NOMO-1 treated with DMSO at 0.1 percent for 48 hours (cell line): ENCODE results near the gene UBL4A.

Source experiments
- DNase-seq: peaks from one replicate; lab custom pipeline; 2025; ENCODE audit not compliant: unreplicated experiment; lab: John Stamatoyannopoulos, UW

The UBL4A gene

DNA sequence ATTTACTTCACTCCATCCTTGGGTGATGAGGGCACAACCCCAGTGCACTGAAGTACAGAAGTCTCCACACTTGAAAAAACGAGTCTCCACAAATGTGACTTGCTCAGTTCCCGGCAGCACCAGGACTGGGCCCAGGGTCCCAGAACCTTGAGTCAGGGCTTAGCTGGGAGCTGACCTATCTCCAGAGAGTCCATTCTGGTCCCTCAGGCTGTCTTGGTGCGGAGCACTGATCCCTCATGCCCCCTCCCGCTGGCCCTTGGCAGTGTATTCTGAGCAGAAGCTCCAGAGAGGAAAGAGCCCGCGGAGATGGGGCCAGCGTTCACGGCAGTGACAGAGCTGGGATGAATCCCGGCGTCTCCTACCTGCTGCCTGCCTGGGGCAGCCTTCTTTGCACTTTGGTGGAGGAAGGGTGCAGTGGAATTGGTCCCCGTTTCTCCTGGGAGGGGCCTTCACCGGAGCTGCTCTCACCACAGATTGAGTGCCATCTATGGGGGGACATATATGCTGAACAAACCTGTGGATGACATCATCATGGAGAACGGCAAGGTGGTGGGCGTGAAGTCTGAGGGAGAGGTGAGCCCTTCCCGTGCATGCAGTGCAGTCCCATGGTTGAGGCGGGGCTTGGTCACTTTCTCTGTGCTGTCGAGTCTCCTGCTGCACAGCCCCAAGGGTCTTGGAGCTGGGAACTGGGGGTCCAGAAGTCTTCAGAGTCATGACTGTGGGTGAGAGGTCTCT, 45.6 kb downstream of the UBL4A start:
- no peak for DNase-seq

DNA sequence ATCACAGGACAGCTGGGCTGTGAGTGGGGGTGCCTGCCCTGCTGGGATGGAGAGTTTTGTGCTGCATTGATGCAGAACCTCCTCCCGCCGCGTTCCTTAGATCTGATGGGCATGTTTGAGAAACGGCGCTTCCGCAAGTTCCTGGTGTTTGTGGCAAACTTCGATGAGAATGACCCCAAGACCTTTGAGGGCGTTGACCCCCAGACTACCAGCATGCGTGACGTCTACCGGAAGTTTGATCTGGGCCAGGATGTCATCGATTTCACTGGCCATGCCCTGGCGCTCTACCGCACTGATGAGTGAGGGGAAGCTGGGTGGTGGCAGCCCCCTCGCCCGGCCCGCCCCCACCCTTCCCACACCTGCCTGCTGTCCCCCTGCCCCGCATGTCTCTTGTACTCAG, 46.6 kb downstream of the UBL4A start:
- no peak for DNase-seq

GRCh38 chrX:154437971-154438893, 48.2 kb downstream of the UBL4A start:
- DNase-seq, result no peak

DNA sequence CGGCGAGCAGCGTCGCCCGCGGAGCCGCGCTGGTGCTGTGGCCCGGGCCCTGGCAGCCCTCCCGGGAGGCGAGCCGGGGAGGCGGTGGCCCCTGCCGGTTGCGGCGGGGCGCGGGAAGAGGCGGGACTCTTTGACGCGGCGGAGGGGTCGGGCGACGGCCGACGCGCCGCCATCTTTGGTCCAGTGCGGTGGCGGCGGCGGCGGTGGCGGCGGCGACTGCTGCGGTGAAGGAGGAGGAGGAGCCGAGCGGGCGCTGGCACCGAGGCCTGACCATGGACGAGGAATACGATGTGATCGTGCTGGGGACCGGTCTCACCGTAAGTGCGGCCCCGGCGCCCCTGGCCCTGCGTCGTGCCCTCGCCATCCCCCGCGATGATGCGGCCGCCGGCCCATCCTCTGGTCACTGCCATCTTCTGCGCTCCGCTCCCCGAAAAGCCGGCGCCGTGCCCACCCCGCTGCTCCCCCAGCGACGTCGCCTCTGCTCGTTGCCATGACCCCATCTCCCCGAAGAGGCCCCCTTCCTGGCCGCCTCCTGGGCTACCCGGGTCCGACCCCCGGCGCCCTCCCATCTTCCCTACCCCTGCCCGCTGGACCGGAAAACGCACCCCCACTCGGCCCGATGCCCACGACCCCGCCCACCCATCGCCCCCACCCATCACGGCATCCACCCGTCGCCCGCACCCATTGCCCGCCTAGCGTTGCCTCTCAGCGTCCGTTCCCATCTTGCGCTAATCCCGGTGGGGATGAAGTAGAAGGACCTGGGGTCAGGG, 49.2 kb downstream of the UBL4A start, which contains the start of gene GDI1:
Gene GDI1, plus strand, starts transcription at position 172 of the 770 bp plus-strand sequence. Its CDS starts 101 bp downstream, at position 273.
- no peak for DNase-seq

GRCh38 chrX:154436374-154436982, 49.9 kb downstream of the UBL4A start:
- no peak for DNase-seq

GRCh38 chrX:154435171-154435733, 51.2 kb downstream of the UBL4A start:
- DNase-seq, result no peak

DNA sequence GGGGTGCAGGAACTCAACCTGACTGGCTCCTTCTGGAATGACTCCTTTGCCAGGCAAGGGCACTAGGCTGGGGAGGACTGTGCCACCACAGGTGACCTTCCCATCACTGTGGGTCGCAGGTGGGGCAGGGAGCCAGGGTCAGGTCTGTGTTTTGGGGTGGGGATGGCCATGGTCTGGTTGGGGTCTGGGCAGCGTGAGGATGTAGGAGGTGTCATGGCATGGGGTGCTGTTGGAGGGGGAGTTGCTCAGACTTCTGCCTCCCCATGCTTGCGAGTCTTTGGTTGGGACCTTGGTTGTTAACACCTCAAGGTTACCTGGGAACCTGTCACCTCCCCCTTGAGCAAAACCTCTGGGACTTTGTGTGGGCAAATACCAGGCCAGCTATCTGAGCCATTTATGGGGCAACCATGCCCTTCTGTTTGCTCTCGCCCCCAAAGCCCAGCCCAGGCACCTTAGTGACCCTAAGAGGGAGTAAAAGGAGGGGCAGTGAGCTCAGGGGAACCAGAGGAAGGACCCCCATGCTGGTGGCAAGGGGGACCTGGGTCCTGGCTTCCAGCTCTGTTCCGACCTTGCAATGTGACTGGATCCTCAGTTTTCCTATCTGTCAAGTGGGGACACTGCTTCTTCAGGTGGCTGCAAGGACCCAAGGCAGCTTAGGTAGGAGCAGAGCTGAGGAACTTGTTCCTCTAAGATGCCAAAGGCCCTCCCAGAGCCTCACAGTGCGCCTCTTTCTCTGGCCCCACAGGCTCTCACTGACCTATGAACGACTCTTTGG, 51.8 kb downstream of the UBL4A start:
- no peak for DNase-seq
